Neural progenitor cell (in vitro differentiated cells): ENCODE results near the gene RAB11FIP3.

ENCODE experiments used
- CTCF ChIP-seq: fragments of 200-600 bp; sonication (generic); IDR thresholded peaks from 2 replicates; pipeline ENCODE4 v1.5.1; 2017; ENCODE audit warnings: antibody characterized with exemption, mild to moderate bottlenecking
- EZH2 ChIP-seq: fragments of 200-600 bp; sonication (generic); IDR thresholded peaks from 2 replicates; pipeline ENCODE4 v1.6.1; 2017; ENCODE audit warnings: antibody characterized with exemption, mild to moderate bottlenecking, moderate library complexity

DNA sequence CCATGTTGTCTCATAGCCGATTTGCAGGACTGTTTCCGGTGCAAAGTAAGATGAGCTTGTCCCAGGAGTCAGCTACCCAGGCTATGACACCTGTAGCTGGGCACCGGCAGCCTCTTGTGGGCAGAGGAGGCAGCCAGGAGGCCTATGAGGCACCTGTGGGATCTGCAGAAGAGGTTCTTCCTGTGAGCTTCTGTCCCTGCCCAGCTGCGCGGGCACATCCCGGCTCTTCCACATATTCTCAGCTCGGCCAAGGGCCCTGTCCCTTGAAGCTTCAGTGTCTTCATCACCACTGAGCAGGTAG lies 80.7 kb downstream of the RAB11FIP3 start:
- TF ChIP-seq CTCF: no peak
- TF ChIP-seq EZH2: no peak
